H9 (cell line): Measurements from ENCODE around the gene ENDOV. TPM values are rescaled to one million over a fixed set of nuclear protein-coding genes. Genes with fewer than 3 reads are reported as not detected.

Experiments used
- DNase-seq: peaks from one replicate; pipeline ENCODE4 v3.0.0-alpha.2; 2017
- H2AFZ ChIP-seq: one replicate; pipeline ENCODE4 v1.6.1; 2013; ENCODE audit warnings: mild to moderate bottlenecking, low read length, control low read depth, moderate library complexity
- H2AK5ac ChIP-seq: 2 replicates; pipeline ENCODE4 v1.6.1; 2013; ENCODE audit warnings: low read length, control low read depth, mixed read lengths; ENCODE audit not compliant: insufficient read length
- H2BK120ac ChIP-seq: one replicate; pipeline ENCODE4 v1.6.1; 2013; ENCODE audit warnings: low read depth, mild to moderate bottlenecking, low read length, control low read depth, inconsistent platforms; ENCODE audit not compliant: poor library complexity, severe bottlenecking
- H2BK12ac ChIP-seq: 2 replicates; pipeline ENCODE4 v1.6.1; 2013; ENCODE audit warnings: low read length, control low read depth, mixed read lengths, low read depth; ENCODE audit not compliant: insufficient read length
- H2BK15ac ChIP-seq: 2 replicates; pipeline ENCODE4 v1.6.1; 2013; ENCODE audit warnings: low read depth, low read length, control low read depth
- H2BK20ac ChIP-seq: one replicate; pipeline ENCODE4 v1.6.1; 2013; ENCODE audit warnings: low read depth, mild to moderate bottlenecking, low read length, control low read depth, inconsistent platforms; ENCODE audit not compliant: poor library complexity, severe bottlenecking
- H2BK5ac ChIP-seq: 2 replicates; pipeline ENCODE4 v1.6.1; 2013; ENCODE audit warnings: low read length, control low read depth, mixed read lengths; ENCODE audit not compliant: insufficient read length
- H3K14ac ChIP-seq: 2 replicates; pipeline ENCODE4 v1.6.1; 2013; ENCODE audit warnings: low read length, control low read depth; ENCODE audit not compliant: insufficient read depth
- H3K18ac ChIP-seq: 2 replicates; pipeline ENCODE4 v1.6.1; 2013; ENCODE audit warnings: low read depth, mild to moderate bottlenecking, mixed read lengths, low read length, control low read depth; ENCODE audit not compliant: insufficient read length
- H3K23ac ChIP-seq: 2 replicates; pipeline ENCODE4 v1.6.1; 2013; ENCODE audit warnings: low read length, control low read depth, mixed read lengths, low read depth; ENCODE audit not compliant: insufficient read length
- H3K23me2 ChIP-seq: 2 replicates; pipeline ENCODE4 v1.6.1; 2013; ENCODE audit warnings: low read depth, mild to moderate bottlenecking, mixed read lengths, low read length, control low read depth; ENCODE audit not compliant: insufficient read length, poor library complexity, severe bottlenecking
- H3K27ac ChIP-seq: 2 replicates; pipeline ENCODE4 v1.5.1; 2013; ENCODE audit warnings: low read length, control low read depth, mixed read lengths, low read depth; ENCODE audit not compliant: insufficient read length
- H3K27me3 ChIP-seq: 2 replicates; pipeline ENCODE4 v1.6.1; 2013; ENCODE audit warnings: low read length, control low read depth, inconsistent platforms; ENCODE audit not compliant: insufficient read depth
- H3K4ac ChIP-seq: 2 replicates; pipeline ENCODE4 v1.6.1; 2013; ENCODE audit warnings: low read depth, mild to moderate bottlenecking, control low read depth, inconsistent platforms, low read length, moderate library complexity
- H3K4me1 ChIP-seq: 2 replicates; pipeline ENCODE4 v1.6.1; 2013; ENCODE audit warnings: low read length, control low read depth, inconsistent platforms; ENCODE audit not compliant: insufficient read depth
- H3K4me2 ChIP-seq: 2 replicates; pipeline ENCODE4 v1.6.1; 2013; ENCODE audit warnings: low read length, control low read depth, mixed read lengths; ENCODE audit not compliant: insufficient read length, insufficient read depth
- H3K56ac ChIP-seq: 2 replicates; pipeline ENCODE4 v1.6.1; 2013; ENCODE audit warnings: low read depth, mild to moderate bottlenecking, mixed read lengths, low read length, control low read depth; ENCODE audit not compliant: insufficient read length
- H3K79me1 ChIP-seq: 2 replicates; pipeline ENCODE4 v1.6.1; 2013; ENCODE audit warnings: low read depth, mild to moderate bottlenecking, moderate library complexity, low read length, control low read depth, inconsistent platforms; ENCODE audit not compliant: insufficient read depth, poor library complexity, severe bottlenecking
- H3K79me2 ChIP-seq: 2 replicates; pipeline ENCODE4 v1.6.1; 2013; ENCODE audit warnings: low read length, control low read depth, inconsistent platforms; ENCODE audit not compliant: insufficient read depth
- H3K9ac ChIP-seq: 2 replicates; pipeline ENCODE4 v1.6.1; 2013; ENCODE audit warnings: low read length, control low read depth, mixed read lengths; ENCODE audit not compliant: insufficient read length; ENCODE audit errors: extremely low read depth
- H3K9me3 ChIP-seq: one replicate; pipeline ENCODE4 v1.6.1; 2013; ENCODE audit warnings: low read depth, low read length, inconsistent platforms; ENCODE audit not compliant: control insufficient read depth
- H3T11ph ChIP-seq: one replicate; pipeline ENCODE4 v1.6.1; 2013; ENCODE audit warnings: mild to moderate bottlenecking, low read length, control low read depth, inconsistent platforms
- H4K20me1 ChIP-seq: one replicate; pipeline ENCODE4 v1.6.1; 2013; ENCODE audit not compliant: control insufficient read depth, insufficient read length, insufficient read depth
- H4K5ac ChIP-seq: 2 replicates; pipeline ENCODE4 v1.6.1; 2013; ENCODE audit warnings: low read depth, mild to moderate bottlenecking, mixed read lengths, low read length, control low read depth; ENCODE audit not compliant: insufficient read length
- H4K8ac ChIP-seq: replicated peaks from 2 replicates; pipeline ENCODE4 v1.6.1; 2013; ENCODE audit warnings: low read length, control low read depth, mixed read lengths, low read depth; ENCODE audit not compliant: insufficient read length
- H4K91ac ChIP-seq: 2 replicates; pipeline ENCODE4 v1.6.1; 2013; ENCODE audit warnings: low read depth, mild to moderate bottlenecking, moderate library complexity, mixed read lengths, low read length, control low read depth; ENCODE audit not compliant: insufficient read length
- H3K27ac Mint-ChIP-seq, 3 experiments: 2 replicates in 2 of 3; 3 replicates in 1 of 3; pipeline ENCODE4 v1.8.0; 2020 to 2021; ENCODE audit warnings: mixed read lengths in 3 of 3, mild to moderate bottlenecking in 1 of 3, moderate library complexity in 1 of 3
- H3K27me3 Mint-ChIP-seq: 2 replicates; pipeline ENCODE4 v1.8.0; 2021; ENCODE audit warnings: low read depth, mild to moderate bottlenecking, moderate library complexity, mixed read lengths
- H3K36me3 Mint-ChIP-seq, 3 experiments: 2 replicates in 2 of 3; 3 replicates in 1 of 3; pipeline ENCODE4 v1.8.0; 2020 to 2021; ENCODE audit warnings: low read depth in 3 of 3, mixed read lengths in 3 of 3; ENCODE audit not compliant: insufficient read depth in 1 of 3
- H3K4me1 Mint-ChIP-seq, 2 experiments: 2 replicates each; pipeline ENCODE4 v1.8.0; 2020; ENCODE audit warnings: mixed read lengths in 2 of 2
- H3K4me3 Mint-ChIP-seq, 2 experiments: 2 replicates in 1 of 2; 3 replicates in 1 of 2; pipeline ENCODE4 v1.8.0; 2020 to 2021; ENCODE audit warnings: mild to moderate bottlenecking in 2 of 2, mixed read lengths in 2 of 2, moderate library complexity in 1 of 2
- H3K9me3 Mint-ChIP-seq, 2 experiments: 2 replicates in 1 of 2; 3 replicates in 1 of 2; pipeline ENCODE4 v1.8.0; 2020; ENCODE audit warnings: mild to moderate bottlenecking in 2 of 2, mixed read lengths in 2 of 2, moderate library complexity in 1 of 2
- CTCF ChIP-seq: fragments of 200-600 bp; sonication (generic); conservative IDR thresholded peaks from 3 replicates; pipeline ENCODE4 v1.8.0; 2021; ENCODE audit warnings: antibody characterized with exemption, mild to moderate bottlenecking
- WGBS: extraction: QIAGEN DNeasy Blood & Tissue Kit; methylation state at CpG from one replicate; pipeline ENCODE4 v1.1.7; 2013; ENCODE audit warnings: missing lambda C conversion rate, low lambda C conversion rate, mixed read lengths; ENCODE audit not compliant: insufficient read length; ENCODE audit errors: extremely low coverage; 5-methylcytosine and 5-hydroxymethylcytosine counted together
- total RNA-seq: library from RNA; stranded (reverse); gene quantifications from 2 replicates; pipeline ENCODE4 v1.2.1, GENCODE V29; 2021

The ENDOV gene
- total RNA-seq, 1 experiment from 2014 or later, result 17.1 TPM

- H4K5ac ChIP-seq, result no peak overlapping the region
- H3K23me2 ChIP-seq, result peaks cover 9% of the 10 kb centered on the region
- H3K79me2 ChIP-seq, result no peaks in the 10 kb centered on the region
- H3K27me3 ChIP-seq, result no peaks in the 10 kb centered on the region; the same call in 1 of the 2 replicates
- H2AK5ac ChIP-seq, result no peak overlapping the region
- no peaks in the 10 kb centered on the region for H3K9me3 ChIP-seq
- H2BK15ac ChIP-seq, result no peak overlapping the region
- no peak overlapping the region for H2BK20ac ChIP-seq
- no peak overlapping the region for H2AFZ ChIP-seq
- H3K9ac ChIP-seq, result no peak overlapping the region
- no peak for DNase-seq
- H3K14ac ChIP-seq, result no peak overlapping the region
- no peak overlapping the region for H4K91ac ChIP-seq
- Mint-ChIP-seq H3K4me3 (peak overlapping the region; percentile 89 to 93), H3K36me3 (peaks cover 2 to 12% (median 12%) of the 10 kb centered on the region in 3 experiments; a peak in 3 of 7 replicates), H3K27ac (no peak overlapping the region), H3K27me3 (peaks cover 32% of the 10 kb centered on the region), H3K4me1 (peaks cover 10 to 16% of the 10 kb centered on the region in 2 experiments), H3K9me3 (no peaks in the 10 kb centered on the region; a peak in 1 of 5 replicates)
- no peak for TF ChIP-seq CTCF
- no peak overlapping the region for H2BK120ac ChIP-seq
- no peak overlapping the region for H3K4me2 ChIP-seq
- no peaks in the 10 kb centered on the region for H4K20me1 ChIP-seq
- no peak overlapping the region for H3T11ph ChIP-seq
- H3K4ac ChIP-seq, result no peak overlapping the region
- no peak overlapping the region for H3K56ac ChIP-seq
- no CpG with 5 or more reads among the region's 7 CpGs for WGBS
- H3K79me1 ChIP-seq, result no peaks in the 10 kb centered on the region
- H3K4me1 ChIP-seq, result no peaks in the 10 kb centered on the region; the same call in 1 of the 2 replicates
- no peak overlapping the region for H3K18ac ChIP-seq
- no peak overlapping the region for H2BK12ac ChIP-seq
- H3K23ac ChIP-seq, result no peak overlapping the region
- no peak overlapping the region for H3K27ac ChIP-seq
- no peak overlapping the region for H2BK5ac ChIP-seq
- no peak overlapping the region for H4K8ac ChIP-seq
Measured at GRCh38 chr17:80416260-80416939, 1.4 kb downstream of the ENDOV start.
